H1 (cell line): Measurements from ENCODE around the gene KIAA1671. TPM values are rescaled to one million over a fixed set of nuclear protein-coding genes. Genes with fewer than 3 reads are reported as not detected.

ENCODE experiments used
- CTCF ChIA-PET: fragments of 300-600 bp; sonication (Branson Sonifier 250); formaldehyde crosslinking; loops from one replicate; lab custom pipeline; 2021; ENCODE audit not compliant: partially characterized antibody; lab: Charles Lee
- POLR2A ChIA-PET: fragments of 300-600 bp; sonication (Branson Sonifier 250); formaldehyde crosslinking; loops from one replicate; lab custom pipeline; 2021; ENCODE audit warnings: inconsistent platforms; ENCODE audit not compliant: partially characterized antibody; lab: Charles Lee
- DNase-seq, 2 experiments: peaks; one replicate each; pipeline versions ENCODE4 v3.0.0 to v3.0.0-alpha.2; 2010 to 2022; ENCODE audit warnings: low spot score in 2 of 2, low read depth in 1 of 2, mixed read lengths in 1 of 2
- FAIRE-seq: peaks from 2 replicates; lab custom pipeline; 2011; peaks lifted over from hg19 to GRCh38; lab: Jason Lieb, UNC
- H2AFZ ChIP-seq: 2 replicates; pipeline ENCODE4 v1.8.1; 2012; ENCODE audit warnings: low read length, inconsistent platforms
- H2AK5ac ChIP-seq: 2 replicates; pipeline ENCODE4 v1.6.1; 2013; ENCODE audit warnings: low read depth, low read length
- H2BK120ac ChIP-seq: replicated peaks from 2 replicates; pipeline ENCODE3; 2013; ENCODE audit warnings: low read depth, low read length, inconsistent platforms
- H2BK12ac ChIP-seq: 2 replicates; pipeline ENCODE4 v1.6.1; 2013; ENCODE audit warnings: low read depth, low read length
- H2BK15ac ChIP-seq: 2 replicates; pipeline ENCODE4 v1.6.1; 2013; ENCODE audit warnings: low read length
- H2BK20ac ChIP-seq: 2 replicates; pipeline ENCODE4 v1.6.1; 2013; ENCODE audit warnings: low read length
- H2BK5ac ChIP-seq: 2 replicates; pipeline ENCODE4 v1.6.1; 2013; ENCODE audit warnings: low read depth, low read length
- H3K14ac ChIP-seq: 2 replicates; pipeline ENCODE4 v1.6.1; 2013; ENCODE audit warnings: inconsistent platforms; ENCODE audit not compliant: insufficient read length
- H3K18ac ChIP-seq: 2 replicates; pipeline ENCODE4 v1.6.1; 2013; ENCODE audit warnings: low read length; ENCODE audit errors: extremely low read depth
- H3K23ac ChIP-seq: 2 replicates; pipeline ENCODE4 v1.6.1; 2013; ENCODE audit warnings: inconsistent platforms; ENCODE audit not compliant: insufficient read length
- H3K23me2 ChIP-seq: 2 replicates; pipeline ENCODE4 v1.6.1; 2013; ENCODE audit warnings: low read depth, low read length
- H3K27ac ChIP-seq: 2 replicates; pipeline ENCODE4 v1.6.1; 2011; ENCODE audit warnings: low read depth, low read length, inconsistent platforms
- H3K27me3 ChIP-seq, 4 experiments: replicated peaks in 1 of 4; 1 replicate in 1 of 4; 2 replicates in 3 of 4; pipeline versions ENCODE4 v1.6.1 to v1.8.1; 2011 to 2013; ENCODE audit warnings: low read length in 3 of 4, mild to moderate bottlenecking in 3 of 4, inconsistent platforms in 2 of 4, mixed read lengths in 2 of 4, moderate library complexity in 1 of 4; ENCODE audit not compliant: control insufficient read depth in 3 of 4, insufficient read depth in 3 of 4; ENCODE audit errors: extremely low read depth in 1 of 4
- H3K36me3 ChIP-seq, 4 experiments: 2 replicates each; pipeline versions ENCODE4 v1.6.1 to v1.8.1; 2011 to 2013; ENCODE audit warnings: mild to moderate bottlenecking in 4 of 4, low read length in 3 of 4, moderate library complexity in 2 of 4, control low read depth in 1 of 4, inconsistent platforms in 1 of 4; ENCODE audit not compliant: insufficient read depth in 4 of 4, control insufficient read depth in 2 of 4
- H3K4ac ChIP-seq: replicated peaks from 2 replicates; pipeline ENCODE3; 2013; ENCODE audit warnings: low read length, low read depth, mixed read lengths, inconsistent platforms; ENCODE audit not compliant: insufficient read length
- H3K4me1 ChIP-seq, 4 experiments: replicated peaks in 1 of 4; 1 replicate in 1 of 4; 2 replicates in 3 of 4; pipeline versions ENCODE4 v1.6.1 to v1.8.1; 2011 to 2013; ENCODE audit warnings: low read length in 3 of 4, inconsistent platforms in 2 of 4, mixed read lengths in 1 of 4; ENCODE audit not compliant: insufficient read depth in 4 of 4, control insufficient read depth in 3 of 4
- H3K4me2 ChIP-seq, 2 experiments: 2 replicates each; pipeline versions ENCODE4 v1.6.1 to v1.8.1; 2011 to 2013; ENCODE audit warnings: low read depth in 2 of 2, low read length in 2 of 2, control low read depth in 1 of 2, inconsistent platforms in 1 of 2, mild to moderate bottlenecking in 1 of 2; ENCODE audit not compliant: insufficient read depth in 1 of 2
- H3K4me3 ChIP-seq, 4 experiments: fragments of 200-600, 300-600 bp in 1 of 4; sonication (generic), shearing (Covaris generic), sonication (Bioruptor Twin) in 1 of 4; 2 replicates each; pipeline versions ENCODE4 v1.5.1 to v1.8.1; 2011 to 2016; ENCODE audit warnings: low read length in 4 of 4, low read depth in 3 of 4, control low read depth in 2 of 4, inconsistent platforms in 2 of 4, mild to moderate bottlenecking in 2 of 4, mixed read lengths in 1 of 4, moderate library complexity in 1 of 4; ENCODE audit not compliant: insufficient read depth in 2 of 4; ENCODE audit errors: extremely low read depth in 1 of 4
- H3K56ac ChIP-seq: replicated peaks from 2 replicates; pipeline ENCODE3; 2013; ENCODE audit warnings: low read depth, mild to moderate bottlenecking, mixed read lengths, low read length, inconsistent platforms; ENCODE audit not compliant: insufficient read length
- H3K79me1 ChIP-seq: 2 replicates; pipeline ENCODE4 v1.6.1; 2013; ENCODE audit warnings: low read depth, low read length, control low read depth
- H3K79me2 ChIP-seq, 2 experiments: 2 replicates each; pipeline versions ENCODE4 v1.6.1 to v1.8.1; 2012 to 2013; ENCODE audit warnings: low read length in 2 of 2, mild to moderate bottlenecking in 2 of 2, inconsistent platforms in 1 of 2; ENCODE audit not compliant: insufficient read depth in 2 of 2, control insufficient read depth in 1 of 2
- H3K9ac ChIP-seq, 4 experiments: replicated peaks in 1 of 4; 1 replicate in 1 of 4; 2 replicates in 3 of 4; pipeline versions ENCODE4 v1.6.1 to v1.8.1; 2011 to 2013; ENCODE audit warnings: low read depth in 3 of 4, low read length in 3 of 4, control low read depth in 2 of 4, mild to moderate bottlenecking in 2 of 4, moderate library complexity in 2 of 4, inconsistent platforms in 1 of 4; ENCODE audit errors: extremely low read depth in 1 of 4
- H3K9me3 ChIP-seq, 2 experiments: 2 replicates each; pipeline versions ENCODE4 v1.6.1 to v1.8.1; 2012 to 2013; ENCODE audit warnings: mild to moderate bottlenecking in 2 of 2, moderate library complexity in 2 of 2, control low read depth in 1 of 2, inconsistent platforms in 1 of 2, low read depth in 1 of 2, low read length in 1 of 2, mixed read lengths in 1 of 2; ENCODE audit not compliant: insufficient read depth in 2 of 2
- H4K20me1 ChIP-seq, 2 experiments: replicated peaks in 1 of 2; 2 replicates each; pipeline versions ENCODE3 to v1.8.1; 2011 to 2013; ENCODE audit warnings: inconsistent platforms in 2 of 2, low read length in 2 of 2, mild to moderate bottlenecking in 1 of 2; ENCODE audit not compliant: insufficient read depth in 2 of 2, control insufficient read depth in 1 of 2
- H4K5ac ChIP-seq: 2 replicates; pipeline ENCODE4 v1.6.1; 2013; ENCODE audit warnings: low read length, low read depth, mixed read lengths, inconsistent platforms; ENCODE audit not compliant: insufficient read length
- H4K8ac ChIP-seq: 2 replicates; pipeline ENCODE4 v1.8.0; 2013; ENCODE audit warnings: mild to moderate bottlenecking, moderate library complexity, low read length, inconsistent platforms; ENCODE audit not compliant: insufficient read depth; ENCODE audit errors: extremely low read depth
- H4K91ac ChIP-seq: replicated peaks from 2 replicates; pipeline ENCODE3; 2013; ENCODE audit warnings: low read length, mixed read lengths, inconsistent platforms; ENCODE audit not compliant: insufficient read length
- WGBS, 2 experiments: shearing (Covaris generic) in 1 of 2; methylation state at CpG; one replicate each; pipeline versions ENCODE4 v1.1.6 to v1.1.7; 2013 to 2015; ENCODE audit warnings: low lambda C conversion rate in 2 of 2, mixed read lengths in 2 of 2, inconsistent platforms in 1 of 2, low coverage in 1 of 2, missing lambda C conversion rate in 1 of 2; ENCODE audit not compliant: insufficient replicate concordance in 2 of 2, insufficient coverage in 1 of 2, insufficient read length in 1 of 2; ENCODE audit errors: extremely low coverage in 1 of 2, missing lambda C conversion rate in 1 of 2; 5-methylcytosine and 5-hydroxymethylcytosine counted together
- polyA plus RNA-seq, 7 experiments: library from polyadenylated mRNA; depleted of rRNA in 3 of 7; stranded (reverse) in 5 of 7; unstranded in 2 of 7; fragments of >200 nt in 5 of 7; fragments of 200-250 nt in 2 of 7; gene quantifications; 1 replicate in 5 of 7; 2 replicates in 1 of 7; 4 replicates in 1 of 7; pipeline versions ENCODE4 v1.2.1 to v1.2.3, GENCODE V29; 2011 to 2013; ENCODE audit warnings: missing spikeins in 2 of 7, mixed read lengths in 2 of 7
- total RNA-seq: library from RNA; stranded (reverse); fragmentation: NEBNext Ultra II Directional; extraction: Animal tissue kit (Norgen Biotek cat#: 25700); gene quantifications from 2 replicates; pipeline ENCODE4 v1.2.1, GENCODE V29; 2021

Gene KIAA1671
- total and polyA plus RNA-seq, 2 of the 8 experiments (the other 6 are each of a cell fraction or from before 2014, with no cell fraction given) = 6.4 to 23.9 TPM

- peaks cover 0 to 3% of the 10 kb centered on the region in 2 experiments for H4K20me1 ChIP-seq
- FAIRE-seq = no peak
- CTCF ChIA-PET = interaction anchor here (0.5 to 6.0 kb wide), 5 partner anchors 56 to 161 kb away, joined by 3 to 37 read pairs (median 5); no protein-coding TSS in a partner anchor
Observed at GRCh38 chr22:25167834-25168601, 215.5 kb downstream of the KIAA1671 start.

More at GRCh38 chr22:25167834-25168601, 215.5 kb downstream of the KIAA1671 start:
- no peak overlapping the region for H3K4me3 ChIP-seq
- H3K4me2 ChIP-seq = no peak overlapping the region
- H3K79me1 ChIP-seq = no peaks in the 10 kb centered on the region
- H3K14ac ChIP-seq = no peak overlapping the region
- 94% methylated on average over 14 of the region's 14 CpGs; no CpG with 5 or more reads in 1 of the 2 experiments for WGBS, 2 experiments
- no peak overlapping the region for H2AK5ac ChIP-seq
- H3K36me3 ChIP-seq = no peaks in the 10 kb centered on the region
- POLR2A ChIA-PET = no interaction called here
- H2BK15ac ChIP-seq = no peak overlapping the region
- H4K91ac ChIP-seq = no peak overlapping the region
- H4K5ac ChIP-seq = no peak overlapping the region
- H3K4ac ChIP-seq = no peak overlapping the region
- H3K79me2 ChIP-seq = no peaks in the 10 kb centered on the region
- no peak overlapping the region for H3K18ac ChIP-seq
- no peaks in the 10 kb centered on the region for H3K27me3 ChIP-seq
- H2BK12ac ChIP-seq = no peak overlapping the region
- H3K4me1 ChIP-seq = no peaks in the 10 kb centered on the region
- H2AFZ ChIP-seq = no peak overlapping the region
- no peaks in the 10 kb centered on the region for H3K9me3 ChIP-seq
- H3K23me2 ChIP-seq = no peaks in the 10 kb centered on the region
- H4K8ac ChIP-seq = no peak overlapping the region
- H2BK20ac ChIP-seq = no peak overlapping the region
- H3K27ac ChIP-seq = no peak overlapping the region
- no peak overlapping the region for H2BK5ac ChIP-seq
- no peak overlapping the region for H2BK120ac ChIP-seq
- no peak for DNase-seq
- H3K9ac ChIP-seq = no peak overlapping the region
- H3K23ac ChIP-seq = no peak overlapping the region
- no peak overlapping the region for H3K56ac ChIP-seq
